ENCODE results near the gene UFSP2. TPM values are rescaled to one million over a fixed set of nuclear protein-coding genes. Genes with fewer than 3 reads are reported as not detected.

UFSP2 gene
- total RNA-seq, 4 donors from 2014 or later: 36.7 to 49.0 (median 40.6) TPM

DNA sequence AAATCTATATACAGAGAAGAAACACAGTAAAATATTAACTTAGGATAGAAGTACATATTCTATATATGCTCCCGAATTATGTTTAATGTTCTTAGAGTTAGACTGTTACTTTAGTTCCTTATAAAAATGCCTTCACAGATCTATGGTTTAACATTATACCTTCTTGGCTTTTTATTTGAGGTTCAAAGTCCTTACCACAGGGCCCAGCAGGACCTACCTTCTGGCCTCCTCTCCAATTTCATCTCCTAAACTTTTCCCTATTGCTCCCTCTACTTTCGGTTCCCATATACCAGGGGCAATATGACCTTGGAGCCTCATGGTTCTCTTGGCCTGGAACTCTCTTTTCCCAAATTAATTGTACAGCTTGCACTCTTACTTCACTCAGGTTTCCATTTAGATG, 17.3 kb downstream of the UFSP2 start:
- Histone ChIP-seq H3K4me1 (no peaks in the 10 kb centered on the region), H3K27me3 (no peaks in the 10 kb centered on the region), H3K27ac (replicated peaks in 1 of 4) (no peak overlapping the region), H3K4me3 (no peak overlapping the region), H3K36me3 (peaks cover 11 to 80% (median 58%) of the 10 kb centered on the region in 4 donors), H3K9me3 (no peaks in the 10 kb centered on the region)
- DNase-seq (ENCODE audit: extremely low spot score): no peak
- intact Hi-C loops (cut with DNase I): no loop called here
- no peak for TF ChIP-seq POLR2AphosphoS5 (IDR thresholded peaks at IDR 0.05)
- TF ChIP-seq POLR2A (IDR thresholded peaks at IDR 0.05; ENCODE audit: low read depth): no peak
- TF ChIP-seq EP300 (IDR thresholded peaks at IDR 0.05): no peak
- TF ChIP-seq CTCF (IDR thresholded peaks at IDR 0.05): no peak
- WGBS: 100% methylated on average over 2 of the region's 2 CpGs

GRCh38 chr4:185405296-185405999, 20.3 kb downstream of the UFSP2 start:
- intact Hi-C loops (cut with DNase I): no loop called here
- H3K4me1 ChIP-seq: peaks cover 0 to 1% (median 0%) of the 10 kb centered on the region in 4 donors
- WGBS: 91% methylated on average over 6 of the region's 6 CpGs
- no peak overlapping the region for H3K27ac ChIP-seq (replicated peaks in 1 of 4)
- TF ChIP-seq POLR2A (IDR thresholded peaks at IDR 0.05; ENCODE audit: low read depth): no peak
- no peak for TF ChIP-seq CTCF (IDR thresholded peaks at IDR 0.05)
- no peak for TF ChIP-seq POLR2AphosphoS5 (IDR thresholded peaks at IDR 0.05)
- no peak for TF ChIP-seq EP300 (IDR thresholded peaks at IDR 0.05)
- DNase-seq (ENCODE audit: extremely low spot score): no peak
- H3K9me3 ChIP-seq: no peaks in the 10 kb centered on the region
- H3K36me3 ChIP-seq: peaks cover 18 to 87% (median 61%) of the 10 kb centered on the region in 4 donors
- H3K27me3 ChIP-seq: no peaks in the 10 kb centered on the region
- no peak overlapping the region for H3K4me3 ChIP-seq

- no peaks in the 10 kb centered on the region for H3K27me3 ChIP-seq
- TF ChIP-seq POLR2A (IDR thresholded peaks at IDR 0.05; ENCODE audit: low read depth) (no peak), POLR2AphosphoS5 (IDR thresholded peaks at IDR 0.05) (no peak), CTCF (IDR thresholded peaks at IDR 0.05) (no peak), EP300 (IDR thresholded peaks at IDR 0.05) (no peak)
- whole genome bisulfite sequencing: 93% methylated on average over 4 of the region's 4 CpGs
- H3K36me3 ChIP-seq: peaks cover 18 to 82% (median 56%) of the 10 kb centered on the region in 4 donors
- peaks cover 0 to 15% (median 9%) of the 10 kb centered on the region in 4 donors for H3K4me1 ChIP-seq
- H3K27ac ChIP-seq (replicated peaks in 1 of 4): no peak overlapping the region
- H3K9me3 ChIP-seq: no peaks in the 10 kb centered on the region
- intact Hi-C loops (cut with DNase I): no loop called here
- no peak overlapping the region for H3K4me3 ChIP-seq
- no peak for DNase-seq (ENCODE audit: extremely low spot score)
Measured at GRCh38 chr4:185404031-185404430, 21.7 kb downstream of the UFSP2 start.

- 62% methylated on average over 8 of the region's 8 CpGs for WGBS
Measured at GRCh38 chr4:185399466-185399865, 26.3 kb downstream of the UFSP2 start.

More at GRCh38 chr4:185399466-185399865, 26.3 kb downstream of the UFSP2 start:
- intact Hi-C loops (cut with DNase I): loop anchor here (5.0 to 10.0 kb wide), 2 partner anchors 195 to 197 kb away; partner anchors contain the start of gene CFAP97
- peak overlapping the region in 1 of 4 donors; percentile 1 for H3K4me3 ChIP-seq
- DNase-seq (ENCODE audit: extremely low spot score): no peak
- peaks cover 18 to 45% (median 38%) of the 10 kb centered on the region in 4 donors for H3K4me1 ChIP-seq
- no peaks in the 10 kb centered on the region for H3K9me3 ChIP-seq
- no peak for TF ChIP-seq EP300 (IDR thresholded peaks at IDR 0.05)
- TF ChIP-seq POLR2A (IDR thresholded peaks at IDR 0.05; ENCODE audit: low read depth): no peak
- TF ChIP-seq POLR2AphosphoS5 (IDR thresholded peaks at IDR 0.05): no peak
- TF ChIP-seq CTCF (IDR thresholded peaks at IDR 0.05): no peak
- peaks cover 12 to 44% (median 32%) of the 10 kb centered on the region in 4 donors for H3K36me3 ChIP-seq
- peak overlapping the region; percentile 52 to 100 (median 99) for H3K27ac ChIP-seq (replicated peaks in 1 of 4)
- H3K27me3 ChIP-seq: no peaks in the 10 kb centered on the region
